HL-60 (cell line): ENCODE data around the gene AKAP11.

Experiments used
- DNase-seq, 2 experiments: peaks; one replicate each; pipeline ENCODE4 v3.0.0-alpha.2; 2010 to 2020; ENCODE audit warnings: low read depth in 1 of 2, low spot score in 1 of 2
- H3K27ac ChIP-seq: fragments of 250-450 bp; sonication (Bioruptor Pico); replicated peaks from 2 replicates; pipeline ENCODE4 v1.5.1; 2020; ENCODE audit warnings: mild to moderate bottlenecking, moderate library complexity
- H3K27me3 ChIP-seq: fragments of 250-450 bp; sonication (Bioruptor Pico); 2 replicates; pipeline ENCODE4 v1.5.1; 2021; ENCODE audit warnings: mild to moderate bottlenecking, moderate library complexity; ENCODE audit not compliant: insufficient read depth, poor library complexity, severe bottlenecking
- H3K4me3 ChIP-seq: replicated peaks from 2 replicates; pipeline ENCODE4 v1.5.1; 2011; ENCODE audit warnings: mild to moderate bottlenecking, control low read depth, low read length; ENCODE audit not compliant: insufficient read depth
- GABPA ChIP-seq: IDR thresholded peaks from 2 replicates; pipeline ENCODE4 v1.6.1; 2012; ENCODE audit warnings: low read depth
- POLR2AphosphoS5 ChIP-seq: IDR thresholded peaks from 2 replicates; pipeline ENCODE4 v1.6.1; 2012; ENCODE audit warnings: low read depth
- SPI1 ChIP-seq: IDR thresholded peaks from 2 replicates; pipeline ENCODE4 v1.6.1; 2012; ENCODE audit warnings: low read depth, mild to moderate bottlenecking, borderline replicate concordance
- TF ChIP-seq, protein P1 (sequence below): IDR thresholded peaks from 2 replicates; pipeline ENCODE4 v1.6.1; 2012; ENCODE audit warnings: low read depth; ENCODE audit not compliant: insufficient replicate concordance
- TF ChIP-seq, protein P2 (sequence below): IDR thresholded peaks from one replicate; pipeline ENCODE4 v1.5.1; 2011; ENCODE audit warnings: low read length, control low read depth, inconsistent platforms; ENCODE audit not compliant: insufficient read depth

The AKAP11 gene

DNA sequence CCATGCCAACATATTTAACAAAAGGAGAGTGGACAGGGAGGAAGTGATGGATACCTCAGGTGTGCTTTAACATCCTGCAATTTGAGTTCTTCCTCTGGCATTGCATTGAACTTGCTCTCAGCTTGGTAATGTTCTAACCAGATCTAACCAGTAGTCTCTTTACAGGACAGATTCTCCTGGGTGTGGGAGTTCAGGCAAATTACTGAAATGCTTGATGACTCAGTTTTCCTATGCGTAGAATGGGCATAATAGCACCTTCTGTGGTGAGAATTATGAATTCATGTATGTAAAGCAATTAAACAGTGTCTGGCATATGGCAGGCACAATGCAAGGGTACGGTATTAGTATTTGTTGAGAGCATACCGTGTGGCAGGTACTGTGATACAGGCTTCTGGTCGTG, 3.6 kb downstream of the AKAP11 start:
- no peak for DNase-seq
- no peak overlapping the region for H3K27ac ChIP-seq
- no peak for TF ChIP-seq GABPA
- no peak for TF ChIP-seq POLR2AphosphoS5
- no peak overlapping the region for H3K4me3 ChIP-seq
- H3K27me3 ChIP-seq: no peaks in the 10 kb centered on the region

DNA sequence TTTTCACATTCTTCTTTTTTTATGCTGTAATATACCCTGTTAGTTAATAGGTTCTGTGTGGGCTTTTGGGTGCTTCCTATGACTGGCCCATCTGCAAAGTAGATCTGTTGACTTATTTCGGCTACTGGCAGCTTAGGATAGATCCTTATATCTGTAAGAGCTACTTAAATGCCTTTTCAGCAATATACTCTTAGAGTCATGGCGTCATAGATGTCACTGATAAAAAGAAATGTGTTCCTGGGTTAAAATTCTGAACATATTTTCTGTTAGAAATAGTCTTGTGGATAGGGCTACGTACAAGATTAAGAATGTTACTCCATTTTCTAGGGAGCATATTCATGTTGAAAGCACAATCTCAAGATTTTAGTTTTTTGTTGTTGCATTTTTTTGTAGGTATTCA, 4.7 kb downstream of the AKAP11 start:
- TF ChIP-seq GABPA: no peak
- TF ChIP-seq, protein P1, sequence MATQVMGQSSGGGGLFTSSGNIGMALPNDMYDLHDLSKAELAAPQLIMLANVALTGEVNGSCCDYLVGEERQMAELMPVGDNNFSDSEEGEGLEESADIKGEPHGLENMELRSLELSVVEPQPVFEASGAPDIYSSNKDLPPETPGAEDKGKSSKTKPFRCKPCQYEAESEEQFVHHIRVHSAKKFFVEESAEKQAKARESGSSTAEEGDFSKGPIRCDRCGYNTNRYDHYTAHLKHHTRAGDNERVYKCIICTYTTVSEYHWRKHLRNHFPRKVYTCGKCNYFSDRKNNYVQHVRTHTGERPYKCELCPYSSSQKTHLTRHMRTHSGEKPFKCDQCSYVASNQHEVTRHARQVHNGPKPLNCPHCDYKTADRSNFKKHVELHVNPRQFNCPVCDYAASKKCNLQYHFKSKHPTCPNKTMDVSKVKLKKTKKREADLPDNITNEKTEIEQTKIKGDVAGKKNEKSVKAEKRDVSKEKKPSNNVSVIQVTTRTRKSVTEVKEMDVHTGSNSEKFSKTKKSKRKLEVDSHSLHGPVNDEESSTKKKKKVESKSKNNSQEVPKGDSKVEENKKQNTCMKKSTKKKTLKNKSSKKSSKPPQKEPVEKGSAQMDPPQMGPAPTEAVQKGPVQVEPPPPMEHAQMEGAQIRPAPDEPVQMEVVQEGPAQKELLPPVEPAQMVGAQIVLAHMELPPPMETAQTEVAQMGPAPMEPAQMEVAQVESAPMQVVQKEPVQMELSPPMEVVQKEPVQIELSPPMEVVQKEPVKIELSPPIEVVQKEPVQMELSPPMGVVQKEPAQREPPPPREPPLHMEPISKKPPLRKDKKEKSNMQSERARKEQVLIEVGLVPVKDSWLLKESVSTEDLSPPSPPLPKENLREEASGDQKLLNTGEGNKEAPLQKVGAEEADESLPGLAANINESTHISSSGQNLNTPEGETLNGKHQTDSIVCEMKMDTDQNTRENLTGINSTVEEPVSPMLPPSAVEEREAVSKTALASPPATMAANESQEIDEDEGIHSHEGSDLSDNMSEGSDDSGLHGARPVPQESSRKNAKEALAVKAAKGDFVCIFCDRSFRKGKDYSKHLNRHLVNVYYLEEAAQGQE: no peak
- TF ChIP-seq, protein P2, sequence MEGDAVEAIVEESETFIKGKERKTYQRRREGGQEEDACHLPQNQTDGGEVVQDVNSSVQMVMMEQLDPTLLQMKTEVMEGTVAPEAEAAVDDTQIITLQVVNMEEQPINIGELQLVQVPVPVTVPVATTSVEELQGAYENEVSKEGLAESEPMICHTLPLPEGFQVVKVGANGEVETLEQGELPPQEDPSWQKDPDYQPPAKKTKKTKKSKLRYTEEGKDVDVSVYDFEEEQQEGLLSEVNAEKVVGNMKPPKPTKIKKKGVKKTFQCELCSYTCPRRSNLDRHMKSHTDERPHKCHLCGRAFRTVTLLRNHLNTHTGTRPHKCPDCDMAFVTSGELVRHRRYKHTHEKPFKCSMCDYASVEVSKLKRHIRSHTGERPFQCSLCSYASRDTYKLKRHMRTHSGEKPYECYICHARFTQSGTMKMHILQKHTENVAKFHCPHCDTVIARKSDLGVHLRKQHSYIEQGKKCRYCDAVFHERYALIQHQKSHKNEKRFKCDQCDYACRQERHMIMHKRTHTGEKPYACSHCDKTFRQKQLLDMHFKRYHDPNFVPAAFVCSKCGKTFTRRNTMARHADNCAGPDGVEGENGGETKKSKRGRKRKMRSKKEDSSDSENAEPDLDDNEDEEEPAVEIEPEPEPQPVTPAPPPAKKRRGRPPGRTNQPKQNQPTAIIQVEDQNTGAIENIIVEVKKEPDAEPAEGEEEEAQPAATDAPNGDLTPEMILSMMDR: no peak
- TF ChIP-seq POLR2AphosphoS5: no peak
- H3K27me3 ChIP-seq: no peaks in the 10 kb centered on the region
- no peak overlapping the region for H3K4me3 ChIP-seq
- no peak overlapping the region for H3K27ac ChIP-seq
- no peak for DNase-seq

DNA sequence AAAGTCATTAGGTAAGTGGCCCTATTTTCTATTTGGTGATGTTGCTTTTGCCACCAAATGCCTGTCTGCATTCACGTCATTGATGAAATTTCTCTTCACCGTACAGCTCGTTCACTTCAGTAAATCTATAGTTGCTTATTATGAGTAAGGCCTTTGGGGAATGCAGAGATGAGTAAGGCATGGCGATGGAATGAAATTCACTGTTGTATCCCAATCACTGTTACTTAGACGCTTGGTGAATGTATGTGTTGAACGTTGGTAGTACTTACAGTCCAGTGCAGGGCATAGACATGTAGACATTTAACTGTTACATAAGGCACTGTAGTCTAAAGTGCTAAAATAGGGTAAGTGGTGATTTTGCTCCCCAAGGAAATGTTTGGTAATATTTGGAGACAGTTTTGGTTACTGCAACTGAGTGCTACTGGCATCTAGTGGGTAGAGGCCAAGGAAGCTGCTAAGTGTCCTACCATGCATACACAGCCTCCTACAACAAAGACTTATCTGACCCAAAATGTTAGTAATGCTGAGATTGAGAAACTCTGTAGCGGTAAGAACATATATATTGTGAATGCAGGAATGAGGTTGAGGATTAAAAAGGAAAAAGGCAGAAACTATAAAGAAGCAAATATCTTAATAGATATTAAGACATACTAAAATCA, 5.8 kb downstream of the AKAP11 start:
- no peaks in the 10 kb centered on the region for H3K27me3 ChIP-seq
- H3K4me3 ChIP-seq: no peak overlapping the region
- H3K27ac ChIP-seq: no peak overlapping the region
- no peak for DNase-seq
- TF ChIP-seq, protein P1: no peak
- TF ChIP-seq POLR2AphosphoS5 (no peak), SPI1 (no peak), GABPA (no peak)
- TF ChIP-seq, protein P2: no peak

DNA sequence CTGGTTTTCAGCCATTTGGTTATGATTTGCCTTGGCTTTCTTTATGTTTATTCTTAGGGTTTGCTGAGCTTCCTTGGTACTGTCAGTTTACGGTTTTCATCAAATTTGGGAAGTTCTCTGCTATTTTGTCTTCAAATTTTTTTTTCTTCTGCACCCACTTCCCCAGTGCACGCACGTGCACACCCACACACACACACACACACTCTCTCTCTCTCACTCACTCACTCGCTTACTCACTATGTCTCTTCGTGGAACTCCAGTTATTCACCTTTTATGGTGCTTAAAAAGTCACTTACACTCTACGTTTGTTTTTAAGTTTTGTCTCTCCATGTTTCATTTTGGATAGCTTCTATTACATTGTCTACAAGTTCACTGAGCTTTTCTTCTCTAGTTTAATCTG, 7.1 kb downstream of the AKAP11 start:
- TF ChIP-seq, protein P1: no peak
- TF ChIP-seq SPI1 (peak; percentile 54; the same call in 1 of the 2 replicates), POLR2AphosphoS5 (no peak), GABPA (no peak)
- TF ChIP-seq, protein P2: no peak
- peak overlapping the region; percentile 10 for H3K27ac ChIP-seq

More for the DNA sequence above, 7.1 kb downstream of the AKAP11 start:
- peak in 1 of 2 experiments; percentile 55 for DNase-seq
- no peaks in the 10 kb centered on the region for H3K27me3 ChIP-seq
- no peak overlapping the region for H3K4me3 ChIP-seq
